MCF 10A (cell line): ENCODE data around the gene NQO2. TPM values are rescaled to one million over a fixed set of nuclear protein-coding genes. Genes with fewer than 3 reads are reported as not detected.

ENCODE experiments used
- BruUV-seq: library from RNA; stranded (reverse); fragments of 400-500 nt; replicated peaks from 2 replicates; lab custom pipeline; 2021; lab: Mats Ljungman, UMichigan
- CTCF ChIA-PET: fragments of 300-600 bp; sonication (Branson Sonifier 250); formaldehyde crosslinking; extraction: SDS; loops from one replicate; lab custom pipeline; 2021; ENCODE audit warnings: antibody characterized with exemption, inconsistent platforms; lab: Yijun Ruan, JAX
- POLR2A ChIA-PET: fragments of 300-600, 350-650 bp; sonication (Branson Sonifier 250); formaldehyde crosslinking; extraction: SDS; loops from one replicate; lab custom pipeline; 2020; ENCODE audit warnings: antibody characterized with exemption, inconsistent platforms; lab: Yijun Ruan, JAX
- DNase-seq: peaks from one replicate; pipeline ENCODE4 v3.0.0-alpha.2; 2018; ENCODE audit not compliant: unreplicated experiment
- H3K27ac Mint-ChIP-seq: one replicate; pipeline ENCODE4 v1.8.0; 2022; ENCODE audit warnings: mild to moderate bottlenecking, low read depth, mixed read lengths; ENCODE audit not compliant: unreplicated experiment
- H3K27me3 Mint-ChIP-seq: one replicate; pipeline ENCODE4 v1.8.0; 2022; ENCODE audit warnings: mixed read lengths; ENCODE audit not compliant: insufficient read depth, unreplicated experiment
- H3K36me3 Mint-ChIP-seq: one replicate; pipeline ENCODE4 v1.8.0; 2022; ENCODE audit warnings: mild to moderate bottlenecking, moderate library complexity, mixed read lengths; ENCODE audit not compliant: insufficient read depth, unreplicated experiment
- H3K4me1 Mint-ChIP-seq: one replicate; pipeline ENCODE4 v1.8.0; 2022; ENCODE audit warnings: mixed read lengths; ENCODE audit not compliant: insufficient read depth, unreplicated experiment
- H3K4me3 Mint-ChIP-seq: one replicate; pipeline ENCODE4 v1.8.0; 2022; ENCODE audit warnings: mild to moderate bottlenecking, moderate library complexity, mixed read lengths; ENCODE audit not compliant: unreplicated experiment
- H3K9me3 Mint-ChIP-seq: one replicate; pipeline ENCODE4 v1.8.0; 2022; ENCODE audit warnings: mixed read lengths; ENCODE audit not compliant: unreplicated experiment
- CTCF ChIP-seq: fragments of 200-600 bp; IDR thresholded peaks from one replicate; pipeline ENCODE4 v1.8.0; 2022; ENCODE audit warnings: antibody characterized with exemption, mild to moderate bottlenecking; ENCODE audit not compliant: unreplicated experiment
- intact Hi-C: fragments of 100-400 bp; cut with micrococcal nuclease; formaldehyde crosslinking; loops from 2 replicates; pipeline ENCODE4 v1.14.1; 2022
- total RNA-seq: library from RNA; stranded (reverse); gene quantifications from 2 replicates; pipeline ENCODE4 v1.2.3, GENCODE V29; 2022

The NQO2 gene
- total RNA-seq, 1 experiment from 2014 or later = 18.6 TPM

GRCh38 chr6:2990932-2991506 lies 8.7 kb upstream of the NQO2 start:
- H3K9me3 Mint-ChIP-seq = no peaks in the 10 kb centered on the region
- no peaks in the 10 kb centered on the region for H3K27me3 Mint-ChIP-seq
- CTCF ChIA-PET = interaction anchor here (0.6 to 3.1 kb wide), 11 partner anchors 9 to 449 kb away, joined by 3 to 28 read pairs (median 6); partner anchors contain the start of gene NQO2
- H3K4me3 Mint-ChIP-seq = peak overlapping the region; percentile 87
- no peaks in the 10 kb centered on the region for H3K36me3 Mint-ChIP-seq
- POLR2A ChIA-PET = interaction anchor here (0.6 to 5.3 kb wide), 18 partner anchors 10 to 1223 kb away, joined by 3 to 78 read pairs (median 12); partner anchors contain the start of genes BPHL, NQO2, RIPK1 and SERPINB1
- TF ChIP-seq CTCF = no peak
- peaks cover 26% of the 10 kb centered on the region for H3K4me1 Mint-ChIP-seq
- no TSS peak for BruUV-seq
- H3K27ac Mint-ChIP-seq = peak overlapping the region; percentile 100
- intact Hi-C loops = no loop called here
- DNase-seq = no peak

DNA sequence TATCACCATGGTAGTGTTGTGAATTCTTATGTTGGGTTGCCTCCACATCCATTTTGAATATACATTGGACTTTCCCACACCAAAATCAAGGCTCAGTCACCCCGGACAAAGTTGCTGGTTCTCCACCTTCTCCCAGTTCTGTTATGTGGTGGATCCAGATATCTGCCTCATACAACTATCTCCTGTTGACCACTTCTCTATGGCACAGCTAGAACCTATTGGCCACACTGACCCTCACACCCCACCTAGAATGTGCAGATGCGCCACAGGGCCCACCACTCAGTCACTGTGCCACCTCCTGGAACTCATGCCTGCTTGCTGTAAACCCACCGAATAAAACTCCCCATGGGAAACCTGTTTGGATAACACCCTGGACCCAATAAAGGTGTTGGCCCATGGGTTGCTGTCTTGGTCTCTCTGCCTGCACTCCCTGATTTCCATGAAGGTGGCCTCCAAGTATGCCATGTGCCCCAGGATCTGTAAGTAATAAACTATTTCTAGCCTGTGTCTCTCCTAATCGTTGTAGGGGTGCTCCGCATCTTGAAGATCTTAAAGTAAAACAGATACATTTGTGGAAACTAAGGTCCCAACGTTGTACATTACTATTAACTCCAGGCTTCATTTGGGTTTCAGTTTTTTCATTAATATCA lies 7.2 kb upstream of the NQO2 start:
- Mint-ChIP-seq H3K4me1 (peaks cover 16% of the 10 kb centered on the region), H3K9me3 (no peaks in the 10 kb centered on the region), H3K27ac (no peak overlapping the region), H3K4me3 (no peak overlapping the region), H3K36me3 (no peaks in the 10 kb centered on the region), H3K27me3 (no peaks in the 10 kb centered on the region)
- intact Hi-C loops = no loop called here
- ChIA-PET CTCF (no interaction called here), POLR2A (interaction anchor here (2.2 to 5.1 kb wide), 2 partner anchors 75 to 1026 kb away, joined by 6 to 39 read pairs; partner anchors contain the start of gene RIPK1)
- DNase-seq = no peak
- no TSS peak for BruUV-seq
- TF ChIP-seq CTCF = no peak

DNA sequence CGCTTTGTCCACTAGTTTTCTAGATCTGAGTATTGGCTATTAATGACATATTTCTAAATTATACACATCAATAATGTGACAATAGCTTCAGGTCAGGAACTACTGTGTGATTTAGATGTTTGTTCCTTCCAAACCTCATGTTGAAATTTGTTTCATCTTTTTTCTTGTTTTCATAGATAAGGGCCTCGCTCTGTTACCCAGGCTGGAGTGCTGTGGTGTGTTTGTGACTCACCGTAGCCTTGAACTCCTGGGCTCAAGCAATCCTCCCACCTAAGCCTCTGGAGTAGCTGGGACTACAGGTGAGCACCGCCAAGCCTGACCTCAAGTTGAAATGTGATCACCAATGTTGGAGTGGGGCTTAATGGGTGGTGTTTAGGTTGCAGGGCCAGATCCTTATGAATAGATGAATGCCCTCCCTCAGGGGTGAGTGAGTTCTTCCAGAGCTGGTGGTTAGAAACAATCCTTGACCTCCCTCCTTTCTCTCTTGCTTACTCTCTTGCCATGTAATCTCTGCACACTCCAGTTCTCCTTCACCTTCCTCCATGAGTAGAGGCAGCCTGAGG lies 5.9 kb upstream of the NQO2 start:
- Mint-ChIP-seq H3K27me3 (no peaks in the 10 kb centered on the region), H3K36me3 (no peaks in the 10 kb centered on the region), H3K27ac (no peak overlapping the region), H3K4me3 (no peak overlapping the region), H3K9me3 (no peaks in the 10 kb centered on the region), H3K4me1 (peaks cover 13% of the 10 kb centered on the region)
- no TSS peak for BruUV-seq
- ChIA-PET POLR2A (no interaction called here), CTCF (no interaction called here)
- intact Hi-C loops = no loop called here
- TF ChIP-seq CTCF = no peak
- no peak for DNase-seq
